Uterus (tissue), 4 donors: Measurements from ENCODE around the gene WAS. TPM values are rescaled to one million over a fixed set of nuclear protein-coding genes. Genes with fewer than 3 reads are reported as not detected.

Source experiments
- DNase-seq, 2 donors: peaks; one replicate each; pipeline ENCODE4 v3.0.0-alpha.2; 2019 to 2020
- H3K27ac ChIP-seq, 2 donors: fragments of 200-600 bp; sonication (generic); 1 replicate in 1 of 2; 2 replicates in 1 of 2; pipeline ENCODE4 v1.5.1; 2016 to 2018
- H3K27me3 ChIP-seq, 2 donors: fragments of 200-600 bp; sonication (generic); one replicate each; pipeline ENCODE4 v1.5.1; 2018 to 2019; ENCODE audit warnings: control low read depth in 1 of 2
- H3K36me3 ChIP-seq, 2 donors: fragments of 200-600 bp; sonication (generic); one replicate each; pipeline ENCODE4 v1.5.1; 2019; ENCODE audit warnings: control low read depth in 1 of 2
- H3K4me1 ChIP-seq, 2 donors: fragments of 200-600 bp; sonication (generic); one replicate each; pipeline ENCODE4 v1.5.1; 2018 to 2019; ENCODE audit warnings: control low read depth in 1 of 2
- H3K4me3 ChIP-seq, 2 donors: fragments of 200-600 bp; sonication (generic); 1 replicate in 1 of 2; 2 replicates in 1 of 2; pipeline ENCODE4 v1.5.1; 2018 to 2019; ENCODE audit warnings: mild to moderate bottlenecking in 1 of 2
- H3K9me3 ChIP-seq, 2 donors: fragments of 200-600 bp; sonication (generic); one replicate each; pipeline ENCODE4 v1.5.1; 2019; ENCODE audit warnings: control low read depth in 1 of 2
- CTCF ChIP-seq, 4 experiments: fragments of 200-600 bp in 2 of 4; fragments of 450-650 bp in 2 of 4; sonication (generic) in 2 of 4; IDR thresholded peaks; one replicate each; pipeline ENCODE4 v1.5.1; 2016 to 2019; ENCODE audit warnings: antibody characterized with exemption in 4 of 4, mild to moderate bottlenecking in 2 of 4, moderate library complexity in 1 of 4
- POLR2A ChIP-seq, 2 donors: fragments of 450-650 bp; IDR thresholded peaks; one replicate each; pipeline ENCODE4 v1.6.1; 2016; ENCODE audit warnings: antibody characterized with exemption in 2 of 2, mild to moderate bottlenecking in 1 of 2, moderate library complexity in 1 of 2
- intact Hi-C: fragments of 100-400 bp; cut with DNase I; formaldehyde crosslinking; loops from one replicate; pipeline ENCODE4 v1.15.1; 2023; ENCODE audit warnings: low total_unique reads
- total RNA-seq, 4 donors: library from RNA; depleted of rRNA in 3 of 4; stranded (reverse); fragments of >200 nt in 3 of 4; gene quantifications; one replicate each; pipeline versions ENCODE4 v1.1.0 to v1.2.4, GENCODE V29; 2014 to 2023
- donor health status: DM: yes; HTN: yes; CAD: no.

Gene WAS
- total RNA-seq, 4 donors from 2014 or later = 1.2 to 20.7 (median 1.9) TPM; not detected in 1

GRCh38 chrX:48700951-48701653 lies 17.5 kb downstream of the WAS start:
- no peaks in the 10 kb centered on the region for H3K4me1 ChIP-seq
- no peak for DNase-seq
- no peaks in the 10 kb centered on the region for H3K27me3 ChIP-seq
- no peak overlapping the region for H3K4me3 ChIP-seq
- intact Hi-C loops = no loop called here
- H3K27ac ChIP-seq = no peak overlapping the region
- no peaks in the 10 kb centered on the region for H3K9me3 ChIP-seq
- no peaks in the 10 kb centered on the region for H3K36me3 ChIP-seq
- TF ChIP-seq POLR2A (IDR thresholded peaks at IDR 0.05) = no peak
- no peak for TF ChIP-seq CTCF (IDR thresholded peaks at IDR 0.05)

GRCh38 chrX:48702032-48702431 lies 18.4 kb downstream of the WAS start:
- no peaks in the 10 kb centered on the region for H3K27me3 ChIP-seq
- no peaks in the 10 kb centered on the region for H3K4me1 ChIP-seq
- no peak for TF ChIP-seq CTCF (IDR thresholded peaks at IDR 0.05)
- no peak for TF ChIP-seq POLR2A (IDR thresholded peaks at IDR 0.05)
- H3K4me3 ChIP-seq = no peak overlapping the region
- H3K36me3 ChIP-seq = no peaks in the 10 kb centered on the region
- DNase-seq = no peak
- H3K9me3 ChIP-seq = no peaks in the 10 kb centered on the region
- H3K27ac ChIP-seq = no peak overlapping the region
- intact Hi-C loops = no loop called here

- H3K4me1 ChIP-seq = no peaks in the 10 kb centered on the region
- DNase-seq = no peak
- no peaks in the 10 kb centered on the region for H3K27me3 ChIP-seq
- intact Hi-C loops = no loop called here
- H3K36me3 ChIP-seq = no peaks in the 10 kb centered on the region
- no peak overlapping the region for H3K27ac ChIP-seq
- H3K4me3 ChIP-seq = no peak overlapping the region
- TF ChIP-seq CTCF (IDR thresholded peaks at IDR 0.05) (no peak), POLR2A (IDR thresholded peaks at IDR 0.05) (no peak)
- H3K9me3 ChIP-seq = no peaks in the 10 kb centered on the region
Measured at GRCh38 chrX:48702716-48703115, 19.1 kb downstream of the WAS start.

- Histone ChIP-seq H3K27ac (no peak overlapping the region), H3K9me3 (no peaks in the 10 kb centered on the region), H3K27me3 (no peaks in the 10 kb centered on the region), H3K36me3 (no peaks in the 10 kb centered on the region), H3K4me1 (no peaks in the 10 kb centered on the region), H3K4me3 (no peak overlapping the region)
- intact Hi-C loops = no loop called here
- TF ChIP-seq POLR2A (IDR thresholded peaks at IDR 0.05) (no peak), CTCF (IDR thresholded peaks at IDR 0.05) (no peak)
- DNase-seq = no peak
Measured at GRCh38 chrX:48703228-48703627, 19.6 kb downstream of the WAS start.

GRCh38 chrX:48703642-48704481 lies 20.3 kb downstream of the WAS start:
- H3K36me3 ChIP-seq = no peaks in the 10 kb centered on the region
- H3K9me3 ChIP-seq = no peaks in the 10 kb centered on the region
- no peak overlapping the region for H3K4me3 ChIP-seq
- TF ChIP-seq POLR2A (IDR thresholded peaks at IDR 0.05) (no peak), CTCF (IDR thresholded peaks at IDR 0.05) (no peak)
- no peak overlapping the region for H3K27ac ChIP-seq
- no peak for DNase-seq
- no peaks in the 10 kb centered on the region for H3K4me1 ChIP-seq
- intact Hi-C loops = no loop called here
- H3K27me3 ChIP-seq = no peaks in the 10 kb centered on the region
